GM20000 (cell line): ENCODE measurements around the gene LRRFIP1.

Source experiments
- DNase-seq: peaks from one replicate; pipeline ENCODE4 v3.0.0; 2012; ENCODE audit warnings: low spot score
- TF ChIP-seq, protein P1 (sequence below): IDR thresholded peaks from 2 replicates; pipeline ENCODE4 v1.5.1; 2012; ENCODE audit warnings: mild to moderate bottlenecking, control low read depth; ENCODE audit errors: extremely low read depth, missing control alignments

Gene LRRFIP1

DNA sequence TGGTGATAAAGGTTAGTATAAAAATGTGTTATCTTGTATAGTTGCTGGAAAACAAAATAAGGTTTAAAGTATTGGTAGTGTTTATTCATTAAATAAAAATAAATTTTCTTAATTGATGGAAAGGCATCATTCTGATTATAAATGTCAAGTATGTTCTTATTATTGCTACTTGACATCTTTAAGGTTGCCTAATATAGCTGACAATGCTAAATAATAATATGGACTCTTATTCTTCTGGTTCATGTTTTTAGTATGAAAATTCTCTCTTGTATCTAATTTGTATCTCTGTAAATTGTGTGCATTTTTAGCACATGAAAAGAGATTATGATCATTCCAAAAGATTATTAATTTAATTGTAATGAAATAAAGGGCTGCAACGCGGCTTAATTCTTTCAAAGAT is 196.2 kb downstream of the LRRFIP1 start:
- TF ChIP-seq, protein P1, sequence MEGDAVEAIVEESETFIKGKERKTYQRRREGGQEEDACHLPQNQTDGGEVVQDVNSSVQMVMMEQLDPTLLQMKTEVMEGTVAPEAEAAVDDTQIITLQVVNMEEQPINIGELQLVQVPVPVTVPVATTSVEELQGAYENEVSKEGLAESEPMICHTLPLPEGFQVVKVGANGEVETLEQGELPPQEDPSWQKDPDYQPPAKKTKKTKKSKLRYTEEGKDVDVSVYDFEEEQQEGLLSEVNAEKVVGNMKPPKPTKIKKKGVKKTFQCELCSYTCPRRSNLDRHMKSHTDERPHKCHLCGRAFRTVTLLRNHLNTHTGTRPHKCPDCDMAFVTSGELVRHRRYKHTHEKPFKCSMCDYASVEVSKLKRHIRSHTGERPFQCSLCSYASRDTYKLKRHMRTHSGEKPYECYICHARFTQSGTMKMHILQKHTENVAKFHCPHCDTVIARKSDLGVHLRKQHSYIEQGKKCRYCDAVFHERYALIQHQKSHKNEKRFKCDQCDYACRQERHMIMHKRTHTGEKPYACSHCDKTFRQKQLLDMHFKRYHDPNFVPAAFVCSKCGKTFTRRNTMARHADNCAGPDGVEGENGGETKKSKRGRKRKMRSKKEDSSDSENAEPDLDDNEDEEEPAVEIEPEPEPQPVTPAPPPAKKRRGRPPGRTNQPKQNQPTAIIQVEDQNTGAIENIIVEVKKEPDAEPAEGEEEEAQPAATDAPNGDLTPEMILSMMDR = no peak
- DNase-seq = no peak

DNA sequence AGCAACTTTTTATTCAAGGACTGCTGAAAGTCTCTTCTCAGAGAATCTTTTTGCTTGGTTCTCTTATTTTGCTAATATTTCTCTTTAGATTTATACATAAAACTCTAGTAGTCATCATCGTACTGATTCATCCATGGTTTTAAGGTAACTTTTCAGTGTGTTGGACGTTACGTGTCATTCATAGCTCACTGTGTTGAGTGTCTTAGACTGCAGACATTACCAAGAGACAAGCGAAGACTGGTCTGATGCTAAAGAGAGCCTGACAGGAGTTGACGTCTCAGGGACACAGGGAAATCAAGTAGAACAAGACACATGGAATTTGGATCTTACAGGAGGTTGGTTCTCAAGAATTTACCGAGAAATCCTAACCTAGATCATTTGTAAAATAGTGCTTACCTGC is 196.7 kb downstream of the LRRFIP1 start:
- TF ChIP-seq, protein P1 = no peak
- no peak for DNase-seq

DNA sequence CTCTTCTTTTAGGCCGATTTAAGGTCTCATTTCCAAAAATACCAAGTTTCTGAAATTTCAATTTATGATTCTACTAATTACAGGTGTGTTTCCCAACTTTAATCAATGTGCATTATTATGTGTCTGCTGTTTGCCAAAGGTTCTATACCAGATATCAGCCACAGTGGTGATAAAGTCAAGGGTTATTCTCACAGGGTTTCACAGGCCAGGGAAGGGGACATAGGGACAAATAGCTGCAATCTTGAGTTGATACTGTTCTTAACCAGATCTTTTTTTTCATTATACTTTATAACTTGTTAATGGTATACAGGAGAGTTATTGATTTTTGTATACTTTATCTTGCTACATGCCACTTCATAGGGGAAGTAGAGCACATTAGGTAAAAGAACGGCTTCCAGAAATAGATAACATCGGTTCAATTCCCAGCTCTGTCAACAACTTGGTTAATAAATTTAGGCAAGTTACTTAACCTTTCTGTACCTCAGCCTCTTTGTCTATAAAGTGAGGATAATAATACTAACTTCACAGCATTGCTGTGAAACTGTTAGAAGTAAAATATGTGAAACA is 200.1 kb downstream of the LRRFIP1 start:
- DNase-seq = no peak
- TF ChIP-seq, protein P1 = no peak
